Eye (tissue), 1 donor: ENCODE measurements around the gene GRK6.

ENCODE experiments used
- DNase-seq: peaks from one replicate; pipeline ENCODE4 v3.0.0-alpha.2; 2015

Gene GRK6

DNA sequence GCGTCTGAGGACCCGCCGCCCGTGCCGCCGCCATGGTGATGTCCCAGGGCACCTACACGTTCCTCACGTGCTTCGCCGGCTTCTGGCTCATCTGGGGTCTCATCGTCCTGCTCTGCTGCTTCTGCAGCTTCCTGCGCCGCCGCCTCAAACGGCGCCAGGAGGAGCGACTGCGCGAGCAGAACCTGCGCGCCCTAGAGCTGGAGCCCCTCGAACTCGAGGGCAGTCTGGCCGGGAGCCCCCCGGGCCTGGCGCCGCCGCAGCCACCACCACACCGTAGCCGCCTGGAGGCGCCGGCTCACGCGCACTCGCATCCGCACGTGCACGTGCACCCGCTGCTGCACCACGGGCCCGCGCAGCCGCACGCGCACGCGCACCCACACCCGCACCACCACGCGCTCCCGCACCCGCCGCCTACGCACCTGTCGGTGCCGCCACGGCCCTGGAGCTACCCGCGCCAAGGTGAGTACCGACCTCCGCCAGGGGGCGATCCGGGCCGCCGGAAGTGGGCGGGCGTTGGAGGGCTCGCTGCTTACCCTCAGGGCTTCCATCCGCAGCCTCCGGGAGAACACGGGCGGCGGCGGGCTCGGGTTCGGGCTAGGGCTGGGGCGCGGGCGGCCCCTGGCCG lies 28.7 kb downstream of the GRK6 start:
- DNase-seq: peak; percentile 93

DNA sequence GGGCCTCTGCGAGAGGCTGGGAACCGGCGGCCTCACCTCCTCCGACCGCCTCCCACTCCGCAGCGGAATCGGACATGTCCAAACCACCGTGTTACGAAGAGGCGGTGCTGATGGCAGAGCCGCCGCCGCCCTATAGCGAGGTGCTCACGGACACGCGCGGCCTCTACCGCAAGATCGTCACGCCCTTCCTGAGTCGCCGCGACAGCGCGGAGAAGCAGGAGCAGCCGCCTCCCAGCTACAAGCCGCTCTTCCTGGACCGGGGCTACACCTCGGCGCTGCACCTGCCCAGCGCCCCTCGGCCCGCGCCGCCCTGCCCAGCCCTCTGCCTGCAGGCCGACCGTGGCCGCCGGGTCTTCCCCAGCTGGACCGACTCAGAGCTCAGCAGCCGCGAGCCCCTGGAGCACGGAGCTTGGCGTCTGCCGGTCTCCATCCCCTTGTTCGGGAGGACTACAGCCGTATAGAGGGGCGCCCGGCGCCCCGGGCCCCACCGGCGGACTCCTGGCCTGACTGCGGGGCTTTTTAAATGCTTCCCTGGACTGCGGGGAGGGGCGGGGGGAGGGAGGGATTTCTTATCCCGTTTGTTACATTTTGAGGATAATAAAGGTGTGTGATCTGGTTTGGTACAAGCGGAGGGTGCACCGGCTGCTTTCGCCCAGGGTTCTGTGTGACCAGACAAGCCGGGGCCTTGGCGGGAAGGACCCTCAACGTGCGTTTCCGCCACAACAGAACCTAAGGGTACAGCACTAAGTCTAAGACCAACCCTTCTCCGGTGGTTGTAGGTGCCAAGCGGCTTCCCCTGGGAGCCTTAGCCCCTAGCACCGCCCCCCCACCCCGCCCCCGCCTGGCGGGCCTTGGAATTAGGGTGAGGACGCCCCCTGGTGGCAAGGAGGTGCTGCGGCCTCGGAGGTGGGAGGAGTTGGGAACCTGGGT lies 29.4 kb downstream of the GRK6 start:
- peak; percentile 97 for DNase-seq

DNA sequence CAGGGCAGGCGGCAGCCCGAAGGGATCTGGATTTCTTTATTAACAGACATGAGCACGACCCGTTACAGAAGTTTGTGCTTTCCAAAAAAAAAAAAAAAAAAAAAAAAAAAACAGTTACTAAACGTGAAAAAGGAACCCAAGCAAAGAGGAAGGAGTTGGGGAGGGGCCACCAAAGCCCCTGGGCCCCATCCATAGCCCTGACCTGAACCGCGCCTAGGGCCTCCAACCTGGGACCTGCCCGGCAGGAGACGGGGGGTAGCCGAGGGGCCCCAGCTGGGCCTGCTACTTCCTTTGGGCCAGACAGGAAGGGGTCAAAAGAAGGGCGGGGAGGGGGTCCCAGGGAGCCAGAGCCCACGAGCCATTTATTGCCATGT lies 30.1 kb downstream of the GRK6 start:
- DNase-seq: no peak

DNA sequence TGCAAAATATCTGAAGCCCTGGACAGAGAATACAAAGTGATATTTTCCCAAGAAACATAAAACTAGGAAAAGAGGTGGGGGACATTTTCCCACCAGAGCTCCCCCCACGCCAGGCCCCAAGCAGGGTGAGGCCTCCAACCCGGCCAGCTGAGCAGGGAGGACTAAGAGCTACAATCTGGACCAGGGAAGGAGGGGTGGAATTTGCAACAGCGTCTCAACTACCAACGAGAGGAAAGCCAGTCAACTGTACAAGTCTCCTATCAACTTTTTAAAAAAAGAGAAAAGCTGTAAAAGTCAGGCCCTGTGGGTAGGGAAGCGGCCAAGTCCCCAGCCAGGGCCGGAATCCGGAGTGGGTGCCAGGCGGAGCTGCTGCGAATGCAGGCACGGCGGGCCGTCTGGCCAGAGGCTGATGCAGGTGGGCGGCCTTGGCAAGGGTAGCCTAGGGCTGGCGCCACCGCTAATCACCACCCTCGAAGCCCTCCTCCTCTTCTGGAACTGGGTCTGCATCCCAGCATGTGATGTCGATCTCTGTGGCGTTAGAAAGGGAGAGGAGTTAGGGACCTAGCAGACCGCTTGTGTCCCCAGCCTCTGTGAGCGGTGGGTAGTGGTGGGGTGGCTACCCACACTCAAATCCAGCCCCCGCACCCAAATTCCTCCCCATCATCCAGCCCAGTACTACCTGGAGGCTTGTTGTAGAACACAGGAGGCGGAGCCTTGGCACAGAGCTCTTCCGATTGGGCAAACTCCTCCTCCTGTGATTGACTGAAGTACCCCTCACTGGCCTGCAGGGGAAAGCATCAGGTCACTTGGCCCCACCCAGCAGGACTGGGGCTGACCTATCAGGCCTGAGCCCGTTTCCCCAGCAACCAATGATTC lies 30.7 kb downstream of the GRK6 start:
- DNase-seq: peak; percentile 97

DNA sequence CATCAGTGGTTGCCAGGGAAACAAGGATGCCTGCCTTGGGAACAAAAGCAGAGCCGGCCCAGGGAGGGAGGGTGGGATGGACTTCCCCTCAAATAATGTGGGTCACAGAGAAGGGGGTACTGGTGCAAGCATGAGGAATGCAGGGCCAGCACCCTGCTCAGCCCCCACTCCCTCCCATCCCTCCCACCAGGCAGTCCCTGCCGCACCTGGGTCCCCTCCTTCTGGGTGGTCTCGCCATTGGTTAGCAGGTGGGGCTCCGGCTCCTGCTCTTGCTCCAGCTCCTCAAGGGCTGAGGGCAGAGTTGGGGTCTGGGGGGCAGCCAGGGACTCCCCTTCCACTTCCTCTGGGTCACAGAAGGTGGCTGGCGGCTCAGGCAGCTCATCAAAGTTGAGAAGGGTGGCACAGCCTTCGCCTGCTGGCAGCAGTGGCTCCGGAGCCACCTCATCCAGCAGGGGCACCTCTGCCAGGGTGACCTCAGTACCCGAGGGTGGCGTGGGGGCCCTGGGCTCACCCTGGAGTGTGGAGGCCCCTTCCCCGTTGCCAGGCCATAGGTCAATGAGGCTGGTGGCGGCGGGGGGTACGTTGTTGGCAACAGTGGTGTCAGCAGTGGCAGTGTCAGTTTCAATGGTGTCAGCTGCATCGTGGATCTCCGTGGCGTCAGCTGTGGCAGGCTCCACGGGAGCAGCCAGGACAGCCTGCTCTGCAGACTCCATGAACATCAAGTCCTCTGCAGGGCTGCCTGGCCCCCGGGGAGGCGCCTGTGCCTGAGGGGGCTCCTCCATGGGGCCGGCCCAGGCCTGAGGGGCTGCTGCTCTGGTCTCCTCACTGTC lies 31.6 kb downstream of the GRK6 start:
- peak; percentile 37 for DNase-seq

DNA sequence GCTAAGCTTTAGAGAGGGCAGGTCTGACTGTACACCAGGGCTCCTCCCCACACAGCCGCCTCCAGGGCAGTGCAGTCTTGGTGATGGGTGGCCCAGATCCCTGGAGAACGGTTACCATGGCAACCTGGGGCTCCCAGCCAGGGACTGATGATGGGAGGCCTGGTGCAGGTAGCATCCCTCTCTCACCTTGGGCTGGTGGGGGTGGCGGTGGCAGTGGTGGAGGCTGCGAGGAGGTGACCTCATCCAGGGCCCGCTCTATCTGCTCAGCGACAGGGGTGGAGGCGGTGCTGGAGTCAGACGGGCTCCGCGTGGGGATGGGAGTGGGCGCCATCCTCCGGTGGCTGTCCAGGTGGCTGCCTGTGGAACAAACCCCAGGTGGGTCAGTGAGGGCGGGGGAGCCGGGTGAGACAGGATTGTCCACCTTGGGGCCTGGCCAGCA lies 32.5 kb downstream of the GRK6 start:
- DNase-seq: peak; percentile 57

DNA sequence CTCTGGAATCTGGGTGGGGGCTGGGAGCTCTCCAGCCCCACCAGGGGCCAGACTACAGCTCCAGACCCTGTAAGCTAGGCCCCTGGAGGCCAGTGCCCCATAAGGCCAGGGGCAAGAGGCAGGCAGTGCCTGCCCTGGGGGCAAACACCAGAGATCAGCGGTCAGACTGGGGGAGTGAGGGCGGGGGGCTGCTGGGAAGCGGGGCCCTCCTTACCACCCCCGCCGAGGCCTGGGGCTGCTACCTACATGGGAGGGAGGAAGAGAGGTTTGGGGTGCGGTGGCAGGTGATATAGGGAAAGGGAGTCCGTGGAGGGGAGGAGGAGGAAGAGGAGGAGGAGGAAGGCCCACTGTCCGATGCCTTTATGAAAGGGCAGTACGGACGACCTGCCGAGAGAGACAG lies 32.9 kb downstream of the GRK6 start:
- no peak for DNase-seq

DNA sequence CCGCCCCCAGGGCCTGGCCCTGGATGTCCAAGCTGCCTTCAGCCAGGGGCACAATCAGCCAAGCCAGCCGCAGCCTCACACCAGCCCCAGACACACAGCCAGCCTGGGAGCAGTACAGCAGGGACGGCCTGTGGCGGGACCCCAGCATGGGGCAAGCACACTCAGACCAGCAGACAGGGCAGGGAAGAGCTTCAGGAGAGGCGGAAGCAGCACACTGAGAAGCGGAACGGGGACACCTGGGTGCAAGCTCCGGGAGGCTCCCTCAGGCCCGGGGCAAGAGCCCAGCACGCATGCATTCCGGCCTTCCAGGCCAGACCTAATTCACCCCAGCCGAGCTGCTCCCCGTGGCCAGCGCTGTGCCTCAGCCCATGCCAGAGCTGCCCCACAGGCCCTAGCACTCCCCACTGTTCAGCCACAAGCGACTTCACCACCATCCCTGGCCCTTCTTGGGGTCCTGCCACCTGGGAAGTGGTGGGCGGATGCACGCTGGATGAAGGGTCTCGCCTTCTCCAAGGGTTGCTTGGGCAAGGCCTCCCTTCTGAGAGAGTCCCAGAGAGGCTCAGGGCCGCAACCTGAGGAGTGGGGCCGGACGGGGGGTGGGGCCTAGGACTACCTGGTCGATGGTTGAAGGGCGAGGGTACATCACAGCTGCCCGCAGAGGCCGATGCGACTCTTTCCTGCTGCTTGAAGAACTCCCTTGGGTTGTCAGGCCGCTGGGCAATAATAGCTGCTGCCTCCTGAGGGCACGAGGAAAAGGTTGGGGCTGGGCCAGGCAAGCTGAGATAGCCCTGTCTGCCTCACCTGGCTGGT lies 33.5 kb downstream of the GRK6 start:
- DNase-seq: no peak

DNA sequence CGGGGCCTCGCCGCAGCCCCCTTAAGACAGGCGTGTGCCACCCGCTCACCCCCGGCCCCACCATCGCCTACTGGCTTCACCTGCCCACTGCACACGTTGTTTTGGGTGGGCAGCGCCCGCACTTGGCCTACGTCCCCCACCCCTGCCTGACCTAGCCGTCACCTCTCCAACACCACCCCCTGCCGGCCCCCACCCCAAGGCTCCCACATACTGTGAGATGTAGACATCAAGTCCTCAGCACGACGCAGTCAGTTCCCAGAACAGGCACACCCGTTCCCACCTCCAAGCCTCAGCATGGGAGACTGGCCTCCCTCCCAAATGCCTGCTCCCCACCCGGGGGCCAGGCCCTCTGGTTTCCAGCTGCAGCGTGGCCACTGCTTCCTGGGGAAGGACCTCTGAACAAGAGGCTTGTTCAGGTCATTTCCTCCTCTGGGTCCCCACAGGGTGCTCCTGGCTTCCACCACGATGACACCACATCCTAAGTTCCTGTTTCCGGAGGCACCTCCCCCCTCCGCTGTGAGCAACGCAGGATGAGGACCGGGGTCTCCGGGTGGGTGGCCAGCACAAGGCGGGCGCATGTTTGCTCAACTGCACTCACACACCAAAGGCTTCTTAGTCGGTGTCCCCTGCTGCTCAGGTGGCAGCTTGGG lies 35.7 kb downstream of the GRK6 start:
- no peak for DNase-seq

DNA sequence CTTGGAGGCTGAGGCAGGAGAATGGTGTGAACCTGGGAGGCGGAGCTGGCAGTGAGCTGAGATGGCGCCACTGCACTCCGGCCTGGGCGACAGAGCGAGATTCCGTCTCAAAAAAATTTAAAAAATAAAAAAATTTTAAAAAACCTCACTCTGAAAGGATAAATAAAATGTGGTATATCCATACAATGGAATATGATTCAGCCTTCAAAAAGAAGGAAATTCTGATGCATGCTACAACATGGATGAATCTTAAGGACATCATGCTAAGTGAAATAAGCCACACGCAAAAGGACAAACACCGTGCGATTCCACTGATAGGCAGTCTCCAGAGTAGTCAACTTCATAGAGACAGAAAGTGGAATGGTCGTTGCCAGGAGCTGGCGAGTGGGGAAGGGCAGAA lies 38.6 kb downstream of the GRK6 start:
- no peak for DNase-seq

DNA sequence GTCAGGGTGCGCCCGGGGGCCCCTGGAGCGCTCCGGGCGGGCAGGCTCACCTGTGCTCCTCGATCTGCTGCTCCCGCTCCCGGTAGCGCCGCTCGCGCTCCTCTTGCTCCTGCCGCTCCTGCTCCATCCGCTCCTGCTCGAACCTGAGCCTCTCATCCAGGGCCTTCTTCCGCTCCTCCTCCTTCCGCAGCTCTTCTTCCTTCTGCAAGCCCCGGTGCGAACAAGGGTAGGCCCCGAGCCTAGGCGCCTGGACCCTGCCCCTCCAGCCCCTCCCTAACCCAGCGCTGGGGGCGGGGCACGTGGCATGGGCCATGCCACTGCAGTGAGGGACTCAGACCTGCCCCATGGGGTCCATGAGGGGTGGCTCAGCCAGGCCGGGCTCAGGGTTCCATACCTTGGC lies 40.4 kb downstream of the GRK6 start:
- DNase-seq: no peak

DNA sequence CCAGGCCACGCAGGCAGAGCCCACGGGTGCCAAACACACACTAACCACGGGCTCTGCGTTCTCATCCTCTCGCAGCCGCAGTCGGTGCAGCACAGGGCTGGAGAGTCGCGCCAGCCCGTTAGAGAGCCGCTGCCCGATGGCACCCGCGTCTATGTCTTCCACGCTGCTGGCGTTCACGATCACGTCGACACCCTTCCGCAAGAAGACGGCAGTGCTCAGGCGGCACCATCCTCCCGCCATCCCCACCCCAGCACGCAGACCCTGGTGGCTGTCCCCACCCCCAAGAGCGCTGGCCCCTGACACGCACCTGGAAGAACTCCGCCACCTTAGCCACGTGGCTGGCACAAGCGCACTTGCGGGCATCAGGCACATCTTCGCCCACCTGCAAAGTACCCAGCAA lies 41.0 kb downstream of the GRK6 start:
- no peak for DNase-seq

DNA sequence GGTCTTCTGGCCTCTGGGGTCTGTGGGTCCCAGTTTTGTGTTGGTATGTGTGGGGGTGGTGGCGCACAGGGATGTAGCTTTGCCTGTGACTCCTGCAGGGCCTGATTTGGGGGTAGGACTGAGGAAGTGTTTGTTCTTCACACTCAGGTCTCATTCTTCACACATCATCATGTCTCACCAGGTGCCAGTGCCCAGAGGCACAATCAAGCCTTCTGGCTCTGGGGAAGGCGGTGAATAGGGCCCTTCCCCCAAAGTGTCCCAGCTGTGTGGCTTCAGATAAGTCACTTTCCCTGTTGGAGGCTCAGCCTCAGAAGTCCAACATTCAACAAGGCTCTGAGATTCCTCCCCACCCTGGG lies 41.8 kb downstream of the GRK6 start:
- no peak for DNase-seq

DNA sequence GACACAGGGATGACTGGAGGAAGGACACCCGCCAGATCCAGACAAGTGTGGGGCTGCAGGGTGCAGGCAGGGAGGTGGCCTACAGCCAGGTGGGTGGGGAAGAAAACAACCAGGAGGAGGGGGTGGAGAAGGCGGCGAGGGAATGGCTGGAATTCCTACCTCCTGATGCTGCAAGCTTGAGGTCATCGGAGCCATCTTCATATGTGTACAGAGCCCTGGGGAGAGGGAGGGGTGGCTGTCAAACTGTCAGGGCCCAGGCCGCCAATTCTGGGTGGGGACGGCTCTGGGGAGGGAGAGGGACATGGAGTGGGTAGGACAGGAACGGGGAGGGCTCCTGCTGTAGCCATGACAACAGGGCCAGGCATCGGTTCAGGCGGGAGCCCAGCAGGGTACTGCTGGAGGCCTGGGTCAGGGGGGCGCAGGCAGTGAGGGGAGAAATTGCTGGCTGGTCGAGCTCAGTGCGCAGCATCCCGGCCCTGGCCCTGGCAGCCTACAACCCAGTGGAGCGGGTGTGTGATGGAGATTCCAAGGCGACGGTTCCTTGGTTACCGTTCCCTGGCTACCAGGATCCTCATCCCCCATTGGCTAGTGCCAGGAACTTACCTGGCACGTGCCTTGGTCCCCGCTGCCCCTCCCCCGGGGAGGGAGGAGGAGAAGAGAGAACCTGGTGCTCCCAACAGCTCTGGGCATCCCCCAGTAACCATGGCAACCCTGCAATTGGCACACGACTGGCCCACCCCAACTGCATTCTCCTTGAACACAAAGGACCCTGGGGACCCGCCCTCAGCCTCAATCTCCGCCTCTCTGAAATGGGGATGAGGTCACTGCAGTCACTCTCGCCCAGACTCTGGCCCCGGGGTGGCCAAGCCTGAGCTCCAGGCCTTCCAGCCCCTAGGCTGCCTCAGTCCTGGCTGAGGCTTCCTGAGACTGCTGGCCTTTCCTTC lies 42.5 kb downstream of the GRK6 start:
- DNase-seq: peak; percentile 74

DNA sequence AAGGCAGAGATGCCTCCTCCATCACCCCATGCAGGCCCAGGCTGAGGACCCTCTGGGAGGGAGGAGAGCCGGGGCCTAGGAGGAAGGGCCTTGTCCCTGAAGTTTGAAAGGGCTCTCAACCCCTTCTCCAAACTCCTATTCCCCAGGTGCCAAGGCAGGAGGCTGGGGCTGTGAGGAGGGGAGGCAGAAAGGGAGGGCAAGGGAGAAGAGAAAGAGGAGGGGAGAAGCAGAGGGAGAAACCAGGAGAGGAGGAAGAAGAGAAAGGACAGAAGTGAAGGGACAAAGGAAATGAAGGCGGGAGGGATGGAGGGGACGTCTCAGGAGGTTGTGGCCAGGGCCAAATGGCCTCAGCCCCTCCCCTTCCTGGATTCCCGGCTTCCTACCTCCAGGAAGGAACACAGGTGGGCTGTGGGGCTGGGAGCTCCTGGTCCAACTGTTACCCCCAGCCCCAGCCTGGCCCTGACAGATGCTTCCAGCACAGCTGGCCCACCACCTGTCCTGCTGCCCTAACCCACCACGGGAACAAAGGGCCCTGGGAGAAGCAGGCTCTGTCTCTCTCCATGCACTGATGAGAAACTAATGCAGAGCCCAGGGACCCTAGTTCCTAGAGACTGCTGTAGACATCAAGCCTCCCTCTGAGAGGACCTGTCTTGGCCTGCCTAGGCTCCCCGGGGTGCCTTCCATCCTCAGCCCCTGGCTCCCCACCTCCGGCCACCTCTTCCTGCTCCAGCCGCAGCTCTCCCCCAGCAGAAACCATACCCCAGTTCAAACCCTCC lies 43.5 kb downstream of the GRK6 start:
- peak; percentile 34 for DNase-seq

DNA sequence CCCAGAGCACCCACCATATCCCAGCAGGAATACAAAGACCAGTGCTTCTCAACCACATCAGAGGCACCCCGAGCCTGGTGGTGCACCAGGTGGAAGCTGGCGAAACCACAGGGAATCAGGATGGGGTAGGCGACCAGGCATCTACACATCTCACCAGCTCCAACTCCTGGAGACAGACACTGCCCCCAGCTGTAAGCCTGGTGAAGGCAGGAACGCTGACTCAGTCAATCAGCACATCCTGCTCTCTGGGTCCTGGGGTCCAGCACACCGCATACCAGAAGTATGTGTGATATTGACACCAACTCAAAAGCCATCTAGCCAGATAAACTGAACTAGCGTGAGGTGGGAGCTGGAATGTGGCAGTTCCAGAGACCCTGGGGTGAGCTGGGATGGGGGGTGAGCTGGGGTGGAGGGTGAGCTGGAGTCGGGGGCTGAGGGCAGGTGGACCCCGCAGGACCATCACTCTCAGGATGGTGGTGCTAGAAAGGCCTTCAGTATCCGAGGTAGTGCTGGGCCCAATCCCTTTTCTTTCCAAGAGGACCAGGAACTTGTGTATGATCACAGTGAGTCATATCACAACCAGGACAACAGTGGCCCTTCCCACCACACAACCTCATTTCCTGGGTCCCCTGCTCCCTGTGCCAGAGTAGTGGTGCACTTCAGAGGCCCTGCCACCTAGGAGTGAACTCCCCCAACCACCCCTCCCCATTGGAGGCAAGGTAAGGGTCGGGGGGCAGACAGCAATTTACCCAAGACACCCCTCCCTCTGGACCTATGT lies 44.5 kb downstream of the GRK6 start:
- DNase-seq: no peak

DNA sequence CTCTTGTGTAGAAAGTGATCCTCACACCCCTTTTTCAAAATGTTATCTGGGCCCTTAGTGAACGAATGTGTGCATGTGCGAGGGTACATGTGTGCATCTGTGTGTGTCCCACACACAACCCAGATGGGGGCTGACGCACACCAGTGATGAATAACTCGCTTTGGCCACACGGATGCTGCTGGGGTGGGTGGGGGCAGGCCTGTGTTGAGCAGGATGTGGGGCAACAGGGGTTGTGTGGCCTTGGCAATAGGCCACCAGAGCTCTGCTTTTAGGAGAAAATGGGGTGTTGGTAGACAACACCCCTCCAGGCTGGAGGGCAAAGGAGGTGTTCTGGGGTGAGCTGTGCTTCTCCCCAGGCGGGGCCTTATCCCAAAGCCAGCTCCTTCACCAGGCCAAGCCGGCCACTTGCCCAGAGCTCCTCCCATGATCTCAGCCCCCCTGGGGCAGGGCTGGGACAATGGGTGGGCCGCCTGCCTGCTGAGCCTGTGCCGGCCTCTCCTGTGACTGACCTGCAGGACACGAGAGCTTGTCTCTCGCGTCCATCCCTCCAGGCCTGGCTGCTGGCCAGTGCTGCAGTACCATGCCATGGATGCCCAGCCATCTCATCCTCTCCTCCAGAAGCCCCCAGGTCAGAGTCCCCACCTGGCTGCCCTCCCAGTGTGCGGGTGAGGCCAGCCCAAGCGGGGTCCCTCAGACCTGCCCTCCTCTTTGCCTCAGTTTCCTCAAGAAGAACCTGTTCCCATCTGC lies 45.3 kb downstream of the GRK6 start:
- no peak for DNase-seq
